Measurements from ENCODE around the gene FAM3A.
A peak's percentile ranks its signal among the peaks of the same experiment; 100 is the strongest.

The FAM3A gene

DNA sequence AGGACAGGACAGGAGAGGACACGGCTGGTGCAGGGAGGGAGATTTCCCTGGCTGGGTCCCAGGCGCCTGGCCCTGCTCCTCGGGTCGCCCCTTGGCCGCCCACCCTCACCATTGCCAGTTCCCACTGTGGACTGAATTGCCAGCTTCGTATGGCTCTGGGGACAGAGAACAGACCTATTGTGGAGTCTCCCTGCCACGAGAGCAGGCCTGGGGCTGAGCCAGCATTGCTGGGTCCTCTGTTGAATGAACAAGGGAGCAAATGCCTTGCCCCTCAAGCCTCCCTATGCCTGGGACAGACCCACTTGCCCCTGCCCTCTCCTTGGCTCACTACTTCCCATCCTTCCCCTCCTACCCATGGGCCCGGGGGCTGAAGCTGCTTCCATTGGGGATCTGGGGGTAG, 53.6 kb downstream of the FAM3A start:
- DNase-seq (ENCODE audit: low read depth in 3 of 3, low spot score in 1 of 3), result no peak

DNA sequence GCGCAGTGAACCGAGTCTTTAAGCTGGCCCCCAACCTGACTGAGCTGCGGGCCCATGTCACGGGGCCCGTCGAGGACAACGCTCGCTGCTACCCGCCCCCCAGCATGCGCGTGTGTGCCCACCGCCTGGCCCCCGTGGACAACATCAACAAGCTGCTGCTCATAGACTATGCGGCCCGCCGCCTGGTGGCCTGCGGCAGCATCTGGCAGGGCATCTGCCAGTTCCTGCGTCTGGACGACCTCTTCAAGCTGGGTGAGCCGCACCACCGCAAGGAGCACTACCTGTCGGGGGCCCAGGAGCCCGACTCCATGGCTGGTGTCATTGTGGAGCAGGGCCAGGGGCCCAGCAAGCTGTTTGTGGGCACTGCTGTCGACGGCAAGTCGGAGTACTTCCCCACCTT, 55.7 kb downstream of the FAM3A start:
- no peak for DNase-seq (ENCODE audit: low read depth in 3 of 3, low spot score in 1 of 3)

DNA sequence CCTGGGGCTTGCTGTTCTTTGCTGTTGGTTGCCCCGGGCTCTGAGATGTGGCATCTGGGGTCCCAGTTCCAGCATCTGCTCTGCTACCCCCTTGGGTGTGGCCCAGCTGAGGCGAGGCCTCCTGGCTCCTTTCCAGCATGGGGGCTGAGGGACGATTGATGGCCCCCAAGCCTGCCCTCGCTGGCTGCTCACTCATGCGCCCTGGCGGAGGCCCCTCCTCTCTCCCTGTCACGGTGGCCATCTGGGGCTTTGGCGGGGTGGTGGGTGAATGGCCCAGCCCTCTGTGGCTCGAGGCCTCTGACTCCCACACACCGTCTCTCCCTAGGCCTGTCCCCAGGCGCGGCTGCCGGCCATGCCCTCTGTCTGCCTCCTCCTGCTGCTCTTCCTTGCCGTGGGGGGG, 56.2 kb downstream of the FAM3A start:
- DNase-seq (ENCODE audit: low read depth in 3 of 3, low spot score in 1 of 3), result no peak

DNA sequence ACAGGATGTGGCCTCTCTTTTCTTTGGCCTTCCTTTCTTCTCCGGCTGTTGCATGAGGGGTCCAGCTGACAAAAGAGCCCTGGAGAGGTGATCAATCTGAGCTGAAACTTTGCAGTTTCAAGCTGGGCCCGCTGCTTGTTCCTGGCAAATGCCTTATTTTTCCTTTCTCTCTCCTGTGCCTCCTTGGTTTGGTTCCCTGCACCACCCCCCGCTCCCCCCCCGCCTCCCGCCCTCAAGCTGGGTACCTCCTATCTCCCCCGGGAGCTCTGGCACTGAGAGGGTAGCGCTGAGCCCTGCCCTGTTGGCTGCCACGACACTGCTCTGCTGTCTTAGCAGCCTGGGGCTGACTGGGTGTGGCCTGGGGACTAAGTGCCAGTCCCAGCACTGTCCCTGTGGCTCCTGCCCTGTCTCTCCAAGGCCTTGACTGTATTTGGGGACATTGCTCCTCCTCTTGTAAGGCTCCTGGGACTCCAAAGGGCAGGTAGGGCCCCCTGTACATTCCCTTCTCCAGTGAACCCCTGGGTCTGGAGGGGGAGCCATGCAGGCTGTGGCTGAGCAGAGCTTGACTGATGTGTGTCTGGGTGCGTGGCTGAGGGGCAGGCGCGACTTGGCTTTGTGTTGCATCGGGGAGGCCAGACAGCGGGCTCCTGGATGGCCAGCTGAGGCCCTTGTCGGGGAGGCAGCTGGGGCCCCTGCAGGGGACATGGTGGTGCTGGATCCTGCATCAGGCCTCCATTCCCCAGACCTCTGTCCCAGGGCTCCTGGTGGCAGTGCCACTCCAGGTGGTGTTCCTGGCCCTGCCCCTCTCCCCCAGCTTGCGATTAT, 56.9 kb downstream of the FAM3A start:
- no peak for DNase-seq (ENCODE audit: low read depth in 3 of 3, low spot score in 1 of 3)

DNA sequence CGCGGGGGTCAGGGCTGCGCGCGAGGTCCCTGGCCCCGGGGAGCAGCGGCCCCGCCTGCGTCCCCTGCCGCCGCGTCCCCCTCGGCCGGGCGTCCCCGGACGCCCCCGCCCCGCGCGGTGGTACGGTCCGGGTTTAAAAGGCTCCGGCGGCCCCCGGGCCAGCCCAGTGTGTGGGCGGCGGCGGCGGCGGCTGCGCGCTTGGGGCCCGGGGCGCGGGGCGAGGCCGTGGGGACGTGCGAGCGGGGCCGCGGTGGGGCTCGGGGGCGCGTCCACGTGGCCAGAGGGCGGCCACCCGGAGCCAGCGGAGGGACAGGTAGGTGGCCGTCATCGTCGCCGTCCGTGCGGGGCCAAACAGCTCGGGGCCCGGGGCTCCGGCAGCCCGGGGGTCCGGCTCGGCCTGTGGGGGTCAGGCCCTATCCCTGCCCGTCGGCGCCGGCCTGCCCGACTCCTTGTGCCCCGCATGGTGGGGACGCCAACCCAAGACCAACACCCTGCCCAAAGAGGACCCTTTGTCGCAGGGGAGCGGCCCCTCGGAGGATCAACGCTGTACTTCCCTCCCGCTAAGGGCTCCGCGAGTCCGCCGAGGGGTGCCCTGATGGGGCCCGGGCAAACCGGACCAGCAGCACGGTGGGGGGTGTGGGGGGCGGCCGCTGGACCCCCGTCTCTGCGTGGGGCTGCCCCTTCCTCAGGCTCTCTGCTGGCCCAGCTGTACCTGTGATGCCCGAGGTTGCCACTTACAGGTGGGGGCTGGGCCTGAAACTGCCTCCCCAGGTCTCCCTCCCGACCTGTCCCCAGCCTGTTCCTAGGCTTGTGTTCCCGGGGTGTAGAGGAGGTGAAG, 57.7 kb downstream of the FAM3A start, which contains the start of gene PLXNA3:
Gene PLXNA3 (plus strand): TSS at position 166 of the 838 bp plus-strand sequence. CDS start 1,903 bp downstream, outside the sequence.
- peak in 2 of 3 donors; percentile 55 to 56 for DNase-seq (ENCODE audit: low read depth in 3 of 3, low spot score in 1 of 3)

DNA sequence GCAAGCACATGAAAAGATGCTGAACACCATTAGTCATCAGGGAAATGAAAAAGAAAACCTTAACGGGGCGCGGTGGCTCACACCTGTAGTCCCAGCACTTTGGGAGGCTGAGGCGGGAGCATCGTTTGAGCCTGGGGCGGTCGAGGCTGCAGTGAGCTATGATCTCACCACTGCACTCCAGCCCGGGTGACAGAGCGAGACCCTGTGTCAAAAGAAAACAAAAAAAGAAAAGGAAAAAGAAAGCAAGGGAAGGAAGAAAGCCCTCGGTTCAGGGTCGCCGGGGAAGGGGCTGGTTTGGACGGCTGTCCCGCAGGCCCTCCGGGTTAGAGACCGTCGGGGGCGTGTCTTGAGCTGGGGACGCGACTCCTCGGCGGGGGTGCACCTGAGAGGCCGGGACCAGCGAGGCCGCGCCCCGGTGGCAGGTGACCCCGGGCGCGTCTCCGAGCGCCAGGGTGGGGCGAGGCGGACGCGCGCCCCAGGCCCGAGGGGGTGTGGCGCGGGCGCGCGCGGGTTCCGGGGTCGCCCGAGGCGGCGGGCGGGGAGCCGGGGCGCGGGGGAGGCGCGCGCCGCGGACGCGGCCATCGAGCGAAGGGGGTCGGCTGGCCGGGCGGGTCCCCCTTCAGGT, 58.4 kb downstream of the FAM3A start:
- peak in 1 of 3 donors; percentile 20 for DNase-seq (ENCODE audit: low read depth in 3 of 3, low spot score in 1 of 3)
